HG03103 (cell line): ENCODE measurements around the gene MYOG.

ENCODE experiments used
- ATAC-seq: cut with Tn5 transposase; IDR thresholded peaks from one replicate; pipeline ENCODE4 v1.9.1; 2021; ENCODE audit warnings: low read depth; ENCODE audit not compliant: unreplicated experiment

Gene MYOG

DNA sequence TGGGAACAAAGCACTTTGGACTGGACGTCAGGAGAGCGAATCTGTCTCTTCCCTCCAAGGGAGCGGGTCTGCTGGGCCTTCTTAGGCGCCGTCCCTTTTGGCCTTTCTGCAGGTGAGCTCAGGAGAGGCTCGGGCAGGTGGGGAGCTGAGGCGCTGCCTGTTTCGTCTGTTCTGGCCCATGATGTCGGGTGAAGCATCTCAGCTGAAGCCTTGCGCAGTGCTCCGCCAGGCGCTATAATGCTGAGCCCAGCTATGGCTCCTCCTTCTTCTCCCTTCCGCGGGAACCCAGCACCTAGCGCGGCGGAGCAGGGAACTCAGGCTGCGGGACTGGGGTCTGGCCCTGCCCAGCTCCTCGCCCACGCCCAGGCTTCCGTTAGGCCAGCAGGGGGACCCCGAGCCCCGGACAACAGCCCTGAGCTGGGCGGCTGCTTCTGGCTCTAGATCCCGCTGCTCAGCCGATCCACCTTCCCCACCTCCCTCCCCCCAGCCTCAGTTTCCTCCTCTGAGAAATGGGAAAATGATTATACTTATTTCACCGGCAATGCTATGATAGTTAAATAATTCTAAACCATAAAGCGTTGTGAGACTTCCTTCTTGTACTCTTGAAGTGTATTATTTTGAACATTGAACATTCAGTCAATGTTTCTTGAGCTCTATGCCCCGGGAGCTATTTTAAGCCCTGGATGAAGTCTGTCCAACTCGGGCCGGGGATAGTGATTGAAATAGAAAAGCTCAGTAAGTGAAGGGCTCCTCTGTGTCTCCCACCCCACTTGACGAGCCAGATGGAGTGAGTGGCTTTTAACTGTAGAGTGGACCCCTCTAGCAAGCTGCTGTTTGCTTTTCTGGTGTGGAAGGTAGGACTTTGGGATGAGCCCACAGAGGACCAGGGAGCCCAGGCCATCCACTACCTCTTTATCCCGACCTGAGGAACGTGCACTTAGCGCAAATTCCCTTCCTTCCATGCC lies 32.1 kb upstream of the MYOG start:
- ATAC-seq = no peak

GRCh38 chr1:203116091-203116820 lies 30.4 kb upstream of the MYOG start:
- no peak for ATAC-seq

DNA sequence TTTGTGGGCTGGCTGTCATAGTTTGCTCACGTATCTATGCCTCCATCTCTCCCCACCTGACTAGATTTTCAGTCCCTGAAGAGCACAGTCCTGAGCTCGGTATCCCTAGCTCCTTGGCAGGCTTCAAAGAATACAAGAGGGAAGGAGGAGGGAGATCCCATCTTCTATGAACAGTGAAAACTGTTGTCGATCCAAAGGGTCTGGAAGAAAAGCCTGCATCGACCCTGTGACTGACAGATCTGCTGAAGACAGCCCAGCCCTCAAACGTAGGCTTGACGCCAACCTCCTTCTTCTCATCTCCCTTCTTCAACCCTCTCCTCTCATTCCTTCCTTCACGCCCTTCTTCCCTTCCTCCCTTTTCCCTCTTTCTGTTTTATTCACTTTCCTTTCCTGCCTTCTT lies 28.4 kb upstream of the MYOG start:
- no peak for ATAC-seq

GRCh38 chr1:203113308-203113707 lies 27.5 kb upstream of the MYOG start:
- no peak for ATAC-seq

DNA sequence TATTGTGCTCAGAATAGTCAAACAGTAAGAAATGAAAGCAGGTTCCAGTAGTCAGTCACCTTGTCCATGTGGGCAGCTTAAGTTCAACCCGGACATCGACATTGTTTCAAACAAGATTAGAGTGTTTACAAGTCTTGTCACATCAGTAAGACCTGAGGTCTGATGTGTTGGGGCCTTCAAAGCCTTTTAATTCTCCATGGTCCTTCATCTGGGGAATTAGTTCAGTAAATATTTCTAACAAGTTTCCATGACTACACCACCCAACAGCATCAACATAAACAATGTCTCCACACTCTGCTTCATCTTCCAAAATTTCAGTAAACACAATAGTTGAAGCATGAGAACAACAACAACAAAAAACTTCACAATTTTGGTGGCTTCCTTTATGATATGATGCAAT lies 26.7 kb upstream of the MYOG start:
- ATAC-seq = no peak

DNA sequence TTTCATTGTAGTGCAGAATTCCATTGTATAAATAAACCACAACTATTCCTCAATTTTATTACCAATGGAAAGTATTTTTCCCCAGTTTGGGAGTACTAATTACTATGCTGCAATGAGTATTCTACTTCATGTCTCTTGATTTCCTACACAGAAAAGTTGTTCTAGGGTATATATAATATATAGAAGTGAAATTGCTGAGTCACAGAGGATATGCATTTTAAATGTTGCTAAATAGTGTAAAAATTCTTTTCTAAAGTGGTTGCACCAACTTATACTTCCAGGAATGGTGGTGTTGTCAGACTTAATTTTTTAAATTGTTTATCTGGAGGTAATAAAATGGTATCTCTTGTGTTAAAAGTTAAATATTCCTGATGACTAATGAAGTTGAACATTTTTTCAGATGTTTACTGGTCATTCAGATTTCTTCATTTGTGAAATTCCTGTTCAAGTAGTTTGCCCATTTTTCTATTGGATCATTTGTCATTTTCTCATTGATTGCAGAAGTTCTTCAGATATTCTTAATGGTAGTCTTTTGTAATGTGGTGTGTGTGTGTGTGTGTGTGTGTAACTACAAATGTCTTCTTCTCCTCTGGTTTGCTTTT lies 19.1 kb upstream of the MYOG start:
- ATAC-seq = no peak

DNA sequence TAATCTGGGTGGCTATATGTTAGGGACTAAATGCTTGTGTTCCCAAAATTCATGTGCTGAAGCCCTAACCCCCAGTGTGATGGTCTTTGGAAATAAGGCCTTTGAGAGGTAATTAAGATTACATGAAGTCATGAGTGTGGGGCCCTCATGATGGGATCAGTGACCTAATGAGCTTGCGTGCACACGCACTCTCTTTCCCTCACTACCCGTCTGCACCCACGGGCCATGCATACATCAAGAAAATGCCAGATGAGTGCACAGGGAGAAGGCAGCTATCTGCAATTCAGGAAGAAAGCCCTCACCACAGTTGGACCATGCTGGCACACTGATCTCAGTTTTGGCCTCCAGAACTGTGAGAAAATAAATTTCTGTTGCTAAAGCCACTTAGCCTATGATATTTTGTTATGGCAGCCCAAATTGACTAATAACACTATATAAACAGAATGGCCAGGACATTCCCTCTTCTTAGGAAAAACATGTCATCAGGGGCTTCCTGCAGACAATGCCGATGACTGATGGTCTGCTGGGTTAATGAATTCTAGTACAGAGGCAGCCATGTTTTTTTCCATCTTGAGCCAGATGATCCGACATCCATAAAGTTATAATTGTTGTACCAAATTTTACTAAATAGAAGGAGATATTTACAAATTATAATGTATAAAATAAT lies 18.1 kb upstream of the MYOG start:
- ATAC-seq = no peak

- no peak for ATAC-seq
Observed at GRCh38 chr1:203103216-203103615, 17.4 kb upstream of the MYOG start.

GRCh38 chr1:203101813-203102634 lies 16.2 kb upstream of the MYOG start:
- ATAC-seq = no peak

DNA sequence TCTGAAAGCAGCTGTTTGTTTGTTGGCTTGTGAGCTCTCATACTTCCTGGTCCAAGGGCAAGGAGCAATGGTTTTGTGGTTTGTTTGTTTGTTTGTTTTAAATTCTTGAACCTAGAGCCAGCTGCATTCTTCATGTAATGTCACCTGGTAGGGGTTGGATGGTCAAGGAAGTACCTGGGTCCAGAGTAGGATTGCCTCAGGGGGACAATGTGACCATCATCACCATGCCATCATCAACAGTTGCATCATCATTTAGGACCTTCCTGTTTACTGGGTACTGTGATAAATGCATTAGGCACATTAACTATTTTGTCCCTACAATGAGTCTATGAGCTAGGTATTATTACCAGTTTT lies 14.7 kb upstream of the MYOG start:
- ATAC-seq = no peak

DNA sequence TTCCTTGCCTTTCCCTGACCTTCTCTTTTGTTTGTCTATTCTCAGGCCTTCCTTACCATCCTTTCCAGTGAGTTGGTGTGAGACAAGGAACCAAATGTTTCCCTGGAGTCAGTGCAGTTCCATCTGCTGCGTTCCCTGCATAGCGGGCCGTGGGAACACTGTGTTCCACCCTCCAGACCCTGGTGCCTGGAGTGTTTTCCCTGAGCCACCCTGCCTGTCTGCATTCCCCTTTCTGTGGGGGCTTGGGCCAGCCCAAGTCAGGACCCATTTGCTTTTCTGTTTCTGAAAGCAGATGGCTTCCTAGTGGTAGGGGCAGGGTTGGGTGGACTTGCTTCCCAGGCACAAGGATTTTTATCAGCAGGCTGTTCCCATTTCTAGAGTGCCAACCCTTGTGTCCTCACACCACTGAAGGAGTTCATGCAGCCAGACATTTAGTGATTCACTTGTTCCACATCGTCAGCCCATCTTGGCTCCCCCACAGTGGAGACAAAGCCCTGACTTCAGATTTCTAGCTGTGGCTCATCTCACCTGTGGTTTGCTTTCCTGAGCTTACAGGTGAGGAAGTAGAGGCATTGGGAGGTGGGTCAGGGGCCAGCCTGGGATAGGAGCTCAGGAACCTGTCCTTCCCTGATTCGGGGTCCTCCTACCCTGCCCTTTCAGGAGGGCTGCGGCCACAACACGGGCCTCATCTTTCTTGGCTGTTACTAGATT lies 14.1 kb upstream of the MYOG start:
- no peak for ATAC-seq

DNA sequence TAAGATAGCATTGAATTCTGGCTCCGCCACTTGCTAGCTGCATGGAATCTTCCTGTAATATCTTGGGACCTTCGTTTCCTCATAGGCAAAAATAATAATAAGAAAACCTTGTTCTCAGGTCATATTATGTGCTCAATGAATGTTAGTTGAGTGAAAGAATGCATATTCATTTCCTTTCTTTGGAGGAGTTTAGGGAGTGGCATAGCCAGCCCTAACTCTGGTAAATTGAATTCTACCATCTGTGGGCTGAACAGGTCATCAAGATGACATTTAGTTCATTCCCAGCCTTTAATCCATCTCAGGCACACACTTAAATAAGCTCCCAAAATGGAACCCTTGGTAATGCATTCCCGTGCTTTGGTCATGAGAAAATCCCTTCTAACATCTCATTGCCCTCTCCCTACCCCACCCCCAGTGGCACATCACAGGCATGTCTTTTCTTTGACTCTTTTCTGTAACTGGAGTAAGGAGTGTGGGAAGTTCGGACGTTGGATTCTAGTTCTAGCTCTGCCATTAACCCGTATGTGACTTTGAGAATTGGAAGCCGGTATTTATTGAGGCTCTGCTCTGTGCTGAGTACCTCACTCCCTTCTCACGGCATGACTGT lies 13.2 kb upstream of the MYOG start:
- ATAC-seq = no peak

DNA sequence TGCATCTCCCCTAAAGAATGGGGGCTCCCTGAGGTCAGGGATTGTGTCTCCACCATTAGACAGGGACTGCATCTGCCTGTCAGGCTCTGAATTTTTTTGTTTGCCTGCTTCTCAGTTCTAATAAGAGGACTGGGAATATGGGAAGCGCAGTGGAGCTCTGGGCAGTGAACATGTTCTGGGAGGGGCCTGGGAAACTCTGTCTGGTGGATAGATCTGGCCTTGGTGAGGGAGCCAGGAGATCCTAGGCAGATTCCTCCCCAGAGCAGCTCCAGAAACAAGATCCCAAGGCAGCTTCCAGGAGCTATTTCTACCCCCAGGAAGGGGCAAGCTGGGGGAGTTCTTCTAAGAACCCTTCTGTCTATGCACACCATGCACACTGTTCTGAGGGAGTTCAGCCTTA lies 12.6 kb upstream of the MYOG start:
- ATAC-seq = no peak

GRCh38 chr1:203097001-203097400 lies 11.2 kb upstream of the MYOG start:
- ATAC-seq = no peak

- no peak for ATAC-seq
Observed at GRCh38 chr1:203096566-203096965, 10.8 kb upstream of the MYOG start.

- ATAC-seq = no peak
Observed at GRCh38 chr1:203095061-203095690, 9.4 kb upstream of the MYOG start.

GRCh38 chr1:203093754-203094410 lies 8.1 kb upstream of the MYOG start:
- ATAC-seq = no peak

GRCh38 chr1:203091761-203092330 lies 6.0 kb upstream of the MYOG start:
- no peak for ATAC-seq
